Endothelial cell of umbilical vein (primary cell): ENCODE results near the gene SMARCA2. TPM values are rescaled to one million over a fixed set of nuclear protein-coding genes. Genes with fewer than 3 reads are reported as not detected.

ENCODE experiments used
- BruUV-seq: library from RNA; stranded (reverse); fragments of 400-500 nt; replicated peaks from 2 replicates; lab custom pipeline; 2021; lab: Mats Ljungman, UMichigan
- CTCF ChIA-PET: fragments of 300-600, 350-600 bp; sonication (Branson Sonifier 250); formaldehyde crosslinking; loops from one replicate; lab custom pipeline; 2021; ENCODE audit warnings: antibody characterized with exemption, inconsistent platforms; lab: Charles Lee
- POLR2A ChIA-PET: fragments of 300-600, 350-600 bp; sonication (Branson Sonifier 250); formaldehyde crosslinking; loops from one replicate; lab custom pipeline; 2021; ENCODE audit warnings: antibody characterized with exemption, inconsistent platforms; lab: Charles Lee
- DNase-seq: peaks from one replicate; pipeline ENCODE4 v3.0.0-alpha.2; 2011; ENCODE audit warnings: low read depth, low spot score
- FAIRE-seq: peaks from 2 replicates; lab custom pipeline; 2011; peaks lifted over from hg19 to GRCh38; lab: Jason Lieb, UNC
- H2AFZ ChIP-seq: 2 replicates; pipeline ENCODE4 v1.6.0; 2012; ENCODE audit warnings: low read depth, low read length, control low read depth, inconsistent platforms
- H3K27ac ChIP-seq: 2 replicates; pipeline ENCODE4 v1.5.1; 2011; ENCODE audit warnings: low read depth, mild to moderate bottlenecking, control low read depth, low read length, moderate library complexity; ENCODE audit not compliant: insufficient read depth
- H3K27me3 ChIP-seq, 2 experiments: 2 replicates each; pipeline versions ENCODE4 v1.6.0 to v1.6.1; 2011; ENCODE audit warnings: low read length in 2 of 2, mixed read lengths in 1 of 2; ENCODE audit not compliant: control insufficient read depth in 2 of 2, insufficient read depth in 2 of 2
- H3K36me3 ChIP-seq, 2 experiments: 2 replicates in 1 of 2; 3 replicates in 1 of 2; pipeline ENCODE4 v1.5.1; 2011; ENCODE audit warnings: low read length in 2 of 2, mild to moderate bottlenecking in 1 of 2, moderate library complexity in 1 of 2; ENCODE audit not compliant: control insufficient read depth in 2 of 2, insufficient read depth in 2 of 2; ENCODE audit errors: extremely low read depth in 1 of 2
- H3K4me1 ChIP-seq: 3 replicates; pipeline ENCODE4 v1.5.1; 2011; ENCODE audit warnings: mild to moderate bottlenecking, low read length; ENCODE audit not compliant: control insufficient read depth, insufficient read depth; ENCODE audit errors: extremely low read depth
- H3K4me2 ChIP-seq: 2 replicates; pipeline ENCODE4 v1.6.1; 2011; ENCODE audit warnings: low read length, control low read depth, mixed read lengths; ENCODE audit not compliant: insufficient read depth
- H3K4me3 ChIP-seq, 3 experiments: fragments of 200-600 bp in 1 of 3; sonication (generic), shearing (Covaris generic) in 1 of 3; replicated peaks in 1 of 3; 2 replicates each; pipeline ENCODE4 v1.5.1; 2011 to 2016; ENCODE audit warnings: control low read depth in 3 of 3, low read length in 3 of 3, mild to moderate bottlenecking in 2 of 3, inconsistent platforms in 1 of 3, low read depth in 1 of 3, moderate library complexity in 1 of 3; ENCODE audit not compliant: insufficient read depth in 1 of 3
- H3K79me2 ChIP-seq: 2 replicates; pipeline ENCODE4 v1.6.0; 2012; ENCODE audit warnings: low read length, inconsistent platforms; ENCODE audit not compliant: control insufficient read depth, insufficient read depth
- H3K9ac ChIP-seq: replicated peaks from 2 replicates; pipeline ENCODE3; 2011; ENCODE audit warnings: low read length, control low read depth; ENCODE audit not compliant: insufficient read depth; ENCODE audit errors: extremely low read depth
- H3K9me1 ChIP-seq: replicated peaks from 3 replicates; pipeline ENCODE4 v1.6.0; 2011; ENCODE audit warnings: mild to moderate bottlenecking, low read length; ENCODE audit not compliant: control insufficient read depth, insufficient read depth; ENCODE audit errors: extremely low read depth
- H3K9me3 ChIP-seq: replicated peaks from 2 replicates; pipeline ENCODE4 v1.5.1; 2012; ENCODE audit warnings: low read length, inconsistent platforms; ENCODE audit not compliant: control insufficient read depth, insufficient read depth
- H4K20me1 ChIP-seq: replicated peaks from 2 replicates; pipeline ENCODE3; 2011; ENCODE audit warnings: mild to moderate bottlenecking, low read length; ENCODE audit not compliant: control insufficient read depth, insufficient read depth; ENCODE audit errors: extremely low read depth
- CTCF ChIP-seq, 2 donors: IDR thresholded peaks; 1 replicate in 1 of 2; 2 replicates in 1 of 2; pipeline ENCODE4 v1.5.1; 2011; ENCODE audit warnings: low read length in 2 of 2, mild to moderate bottlenecking in 2 of 2, moderate library complexity in 2 of 2, control low read depth in 1 of 2, inconsistent platforms in 1 of 2, low read depth in 1 of 2; ENCODE audit not compliant: insufficient read depth in 1 of 2; ENCODE audit errors: extremely low read depth in 1 of 2
- EZH2 ChIP-seq: IDR thresholded peaks from 2 replicates; pipeline ENCODE4 v1.6.1; 2012; ENCODE audit warnings: borderline replicate concordance, low read depth, mild to moderate bottlenecking, moderate library complexity, low read length, inconsistent platforms; ENCODE audit not compliant: severe bottlenecking
- FOS ChIP-seq: IDR thresholded peaks from 2 replicates; pipeline ENCODE4 v1.6.1; 2011; ENCODE audit warnings: mild to moderate bottlenecking, low read length, moderate library complexity, borderline replicate concordance; ENCODE audit not compliant: insufficient read depth
- GATA2 ChIP-seq: IDR thresholded peaks from 2 replicates; pipeline ENCODE4 v1.7.0; 2011; ENCODE audit warnings: low read depth, mild to moderate bottlenecking, moderate library complexity, mixed read lengths, low read length; ENCODE audit not compliant: insufficient read length, insufficient read depth
- JUN ChIP-seq: IDR thresholded peaks from 2 replicates; pipeline ENCODE4 v1.6.1; 2011; ENCODE audit warnings: borderline replicate concordance, low read depth; ENCODE audit not compliant: insufficient read length, insufficient read depth
- MAX ChIP-seq: IDR thresholded peaks from 2 replicates; pipeline ENCODE4 v1.6.1; 2011; ENCODE audit not compliant: insufficient read depth, insufficient read length
- MYC ChIP-seq: IDR thresholded peaks from one replicate; pipeline ENCODE4 v1.6.1; 2011; ENCODE audit warnings: mild to moderate bottlenecking, low read depth, low read length
- POLR2A ChIP-seq: IDR thresholded peaks from 2 replicates; pipeline ENCODE4 v1.6.1; 2012; ENCODE audit warnings: low read depth, mild to moderate bottlenecking, control low read depth, low read length
- POLR2AphosphoS5 ChIP-seq: IDR thresholded peaks from 2 replicates; pipeline ENCODE4 v1.6.1; 2012; ENCODE audit warnings: low read depth, mild to moderate bottlenecking, control low read depth, low read length, moderate library complexity; ENCODE audit not compliant: insufficient read depth
- dilution Hi-C: fragments of 300-500 bp; cut with MboI; formaldehyde crosslinking; loops from one replicate; pipeline ENCODE4 v1.15.0; 2019; ENCODE audit warnings: low sequenced_read_pairs; ENCODE audit not compliant: extremely low pct_ligation_motif_present
- intact Hi-C: fragments of 100-400 bp; cut with micrococcal nuclease; formaldehyde crosslinking; loops from one replicate; pipeline ENCODE4 v1.10.0; 2022
- polyA plus RNA-seq, 4 experiments: library from polyadenylated mRNA; depleted of rRNA in 3 of 4; stranded (reverse) in 3 of 4; unstranded in 1 of 4; fragments of >200 nt; gene quantifications; 2 replicates each; pipeline versions ENCODE4 v1.2.1 to v1.2.3, GENCODE V29; 2011 to 2012; ENCODE audit warnings: missing spikeins in 1 of 4
- total RNA-seq: library from RNA; stranded (reverse); gene quantifications from 2 replicates; pipeline ENCODE4 v1.2.3, GENCODE V29; 2021

Gene SMARCA2
- total and polyA plus RNA-seq, 2 donors (not counting 3 experiments of a cell fraction or from before 2014, with no cell fraction given), result 54.5 to 79.9 TPM

- Histone ChIP-seq H2AFZ (no peak overlapping the region), H3K4me2 (no peak overlapping the region), H3K27ac (no peak overlapping the region), H3K9ac (no peak overlapping the region), H3K36me3 (peaks cover 3 to 8% of the 10 kb centered on the region in 2 experiments), H3K4me1 (peaks cover 25% of the 10 kb centered on the region), H3K79me2 (peaks cover 35% of the 10 kb centered on the region), H3K4me3 (no peak overlapping the region), H3K27me3 (no peaks in the 10 kb centered on the region), H3K9me3 (no peaks in the 10 kb centered on the region), H3K9me1 (no peaks in the 10 kb centered on the region), H4K20me1 (no peaks in the 10 kb centered on the region)
- no peak for TF ChIP-seq CTCF (IDR thresholded peaks at IDR 0.05; ENCODE audit: extremely low read depth in 1 of 2, insufficient read depth in 1 of 2, low read depth in 1 of 2, low read length in 2 of 2)
- no peak for TF ChIP-seq MYC
- no peak for TF ChIP-seq JUN
- no peak for TF ChIP-seq EZH2
- TF ChIP-seq POLR2AphosphoS5, result no peak
- no peak for TF ChIP-seq MAX
- no peak for TF ChIP-seq POLR2A
- TF ChIP-seq FOS, result no peak
- no peak for TF ChIP-seq GATA2
- DNase-seq (no peak), FAIRE-seq (no peak)
- dilution Hi-C loops (no loop called here), intact Hi-C loops (no loop called here)
- BruUV-seq, result no TSS peak
- ChIA-PET CTCF (no interaction called here), POLR2A (no interaction called here)
Measured at GRCh38 chr9:2028888-2029287, 13.7 kb downstream of the SMARCA2 start.
